ENCODE measurements around the gene GARIN5A.
A peak's percentile ranks its signal among the peaks of the same experiment; 100 is the strongest.

Gene GARIN5A

DNA sequence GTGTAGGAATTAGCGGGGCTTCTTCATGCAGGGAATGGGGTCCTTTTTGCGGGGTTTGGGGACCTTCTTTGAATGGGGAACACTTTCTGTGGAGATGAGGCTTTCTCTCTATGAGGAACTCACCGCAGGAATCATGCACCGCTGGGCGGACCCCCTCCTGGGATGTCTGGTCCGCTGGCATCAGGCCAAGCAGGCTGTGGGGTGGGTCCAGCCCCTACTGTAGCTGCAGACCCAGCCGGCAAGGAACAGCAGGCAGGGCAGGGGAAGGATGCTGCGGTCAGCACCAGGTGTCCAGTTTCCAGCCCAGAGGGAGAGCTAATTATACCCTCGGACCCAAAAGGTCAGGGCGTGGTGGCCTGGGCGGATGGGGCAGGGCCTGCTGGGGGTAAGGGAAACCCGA lies 42.1 kb downstream of the GARIN5A start:
- no peak overlapping the region for H3K4me3 ChIP-seq (ENCODE audit: low read depth, low read length)
- TF ChIP-seq, protein P1, sequence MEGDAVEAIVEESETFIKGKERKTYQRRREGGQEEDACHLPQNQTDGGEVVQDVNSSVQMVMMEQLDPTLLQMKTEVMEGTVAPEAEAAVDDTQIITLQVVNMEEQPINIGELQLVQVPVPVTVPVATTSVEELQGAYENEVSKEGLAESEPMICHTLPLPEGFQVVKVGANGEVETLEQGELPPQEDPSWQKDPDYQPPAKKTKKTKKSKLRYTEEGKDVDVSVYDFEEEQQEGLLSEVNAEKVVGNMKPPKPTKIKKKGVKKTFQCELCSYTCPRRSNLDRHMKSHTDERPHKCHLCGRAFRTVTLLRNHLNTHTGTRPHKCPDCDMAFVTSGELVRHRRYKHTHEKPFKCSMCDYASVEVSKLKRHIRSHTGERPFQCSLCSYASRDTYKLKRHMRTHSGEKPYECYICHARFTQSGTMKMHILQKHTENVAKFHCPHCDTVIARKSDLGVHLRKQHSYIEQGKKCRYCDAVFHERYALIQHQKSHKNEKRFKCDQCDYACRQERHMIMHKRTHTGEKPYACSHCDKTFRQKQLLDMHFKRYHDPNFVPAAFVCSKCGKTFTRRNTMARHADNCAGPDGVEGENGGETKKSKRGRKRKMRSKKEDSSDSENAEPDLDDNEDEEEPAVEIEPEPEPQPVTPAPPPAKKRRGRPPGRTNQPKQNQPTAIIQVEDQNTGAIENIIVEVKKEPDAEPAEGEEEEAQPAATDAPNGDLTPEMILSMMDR (IDR thresholded peaks at IDR 0.05; ENCODE audit: insufficient read depth, low read depth, low read length, missing control alignments) = no peak
- DNase-seq (ENCODE audit: low read depth) = peak; percentile 63

DNA sequence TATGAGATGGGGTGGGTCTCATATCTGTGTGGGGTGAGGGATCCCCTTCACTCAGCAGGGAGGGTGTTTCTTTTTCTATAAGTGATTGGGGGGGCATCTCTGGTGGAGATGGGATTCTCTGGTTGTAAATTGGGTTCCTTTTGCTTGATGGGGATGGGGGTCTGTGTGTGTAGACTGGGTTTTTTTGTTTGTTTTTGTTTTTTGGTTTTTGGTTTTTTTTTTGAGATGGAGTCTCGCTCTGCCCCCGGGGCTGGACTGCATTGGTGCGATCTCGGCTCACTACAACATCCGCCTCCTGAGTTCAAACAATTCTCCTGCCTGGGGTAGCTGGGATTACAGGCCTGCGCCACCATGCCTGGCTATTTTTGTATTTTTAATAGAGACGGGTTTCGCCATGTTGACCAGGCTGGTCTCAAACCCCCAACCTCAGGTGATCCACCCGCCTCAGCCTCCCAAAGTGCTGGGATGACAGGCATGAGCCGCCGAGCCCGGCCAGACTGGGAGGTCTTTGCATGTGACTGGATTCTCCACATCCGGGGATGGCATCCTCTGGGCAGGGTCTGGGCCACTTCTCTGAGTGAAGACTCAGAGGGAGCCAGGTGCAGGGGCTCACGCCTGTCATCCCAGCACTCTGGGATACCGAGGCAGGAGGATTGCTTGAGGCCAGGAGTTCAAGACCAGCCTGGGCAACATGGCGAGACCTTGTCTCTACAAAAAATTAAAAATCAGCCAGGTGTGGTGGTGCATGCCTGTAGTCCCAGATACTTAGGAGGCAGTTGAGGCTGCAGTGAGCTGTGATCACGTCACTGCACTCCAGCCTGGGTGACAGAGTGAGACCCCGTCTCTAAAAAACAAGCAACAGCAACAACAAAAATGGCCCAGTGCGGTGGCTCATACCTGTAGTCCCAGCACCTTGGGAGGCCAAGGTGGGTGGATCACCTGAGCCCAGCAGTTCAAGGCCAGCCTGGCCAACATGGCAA lies 43.2 kb downstream of the GARIN5A start:
- DNase-seq (ENCODE audit: low read depth) = no peak
- no peak overlapping the region for H3K4me3 ChIP-seq (ENCODE audit: low read depth, low read length)
- TF ChIP-seq, protein P1 (IDR thresholded peaks at IDR 0.05; ENCODE audit: insufficient read depth, low read depth, low read length, missing control alignments) = no peak

DNA sequence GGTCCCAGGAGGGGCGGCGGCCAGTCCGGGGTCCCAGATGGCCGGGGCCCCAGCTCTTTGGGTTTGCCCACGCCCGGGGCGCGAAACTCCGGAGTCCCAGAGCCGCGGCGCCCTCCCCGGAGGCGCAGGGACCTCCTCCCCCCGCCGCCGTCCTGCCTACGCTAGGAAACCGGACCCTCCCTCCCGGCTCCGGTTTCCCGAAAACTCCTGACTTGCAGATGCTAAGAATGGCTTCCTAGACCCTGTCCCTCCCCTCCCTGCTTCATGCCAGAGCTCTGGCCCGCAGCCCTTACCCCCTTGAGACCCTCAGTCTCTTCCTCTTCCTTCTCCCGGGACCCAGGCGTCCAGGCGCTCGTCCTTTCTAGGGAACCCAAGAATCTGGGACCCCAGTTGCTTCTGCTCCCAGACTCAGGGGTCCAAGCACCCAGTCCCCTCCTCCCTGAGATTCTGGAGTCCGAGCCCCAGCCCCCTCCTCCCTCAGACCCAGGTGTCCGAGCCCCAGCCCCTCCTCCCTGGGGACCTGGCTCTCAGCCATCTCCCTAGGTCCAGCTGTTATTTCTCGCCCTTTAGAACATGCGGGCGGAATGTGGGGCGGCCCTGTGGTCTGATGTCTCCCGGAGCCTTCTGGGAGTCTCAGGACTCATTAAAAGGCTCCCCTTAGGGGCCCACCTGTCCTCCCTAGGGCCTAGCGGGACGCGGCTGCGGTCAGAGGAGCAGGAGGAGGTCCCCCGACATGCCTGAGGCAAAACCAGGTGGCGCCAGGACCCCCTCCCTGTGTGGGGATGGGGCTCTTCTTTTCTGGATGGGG lies 44.2 kb downstream of the GARIN5A start, which contains the start of gene MYBPC2:
Gene MYBPC2, plus strand, starts transcription at position 672 of the 808 bp plus-strand sequence. Its CDS starts 62 bp downstream, at position 734.
- peak within 1 kb of the TSS; percentile 53 for H3K4me3 ChIP-seq (ENCODE audit: low read depth, low read length)
- TF ChIP-seq, protein P1 (IDR thresholded peaks at IDR 0.05; ENCODE audit: insufficient read depth, low read depth, low read length, missing control alignments) = no peak
- DNase-seq (ENCODE audit: low read depth) = peak; percentile 53

- DNase-seq (ENCODE audit: low read depth) = peak; percentile 85
- TF ChIP-seq, protein P1 (IDR thresholded peaks at IDR 0.05; ENCODE audit: insufficient read depth, low read depth, low read length, missing control alignments) = no peak
- H3K4me3 ChIP-seq (ENCODE audit: low read depth, low read length) = peak overlapping the region; percentile 53
These were observed 45.1 kb downstream of the GARIN5A start for GRCh38 chr19:50431343-50432220.

GRCh38 chr19:50430888-50431342 lies 45.7 kb downstream of the GARIN5A start:
- no peak for DNase-seq (ENCODE audit: low read depth)
- H3K4me3 ChIP-seq (ENCODE audit: low read depth, low read length) = peak overlapping the region; percentile 53
- TF ChIP-seq, protein P1 (IDR thresholded peaks at IDR 0.05; ENCODE audit: insufficient read depth, low read depth, low read length, missing control alignments) = no peak
